ENCODE data around the gene BTBD7.

BTBD7 gene

GRCh38 chr14:93281937-93282336 is 50.9 kb downstream of the BTBD7 start:
- no peak for DNase-seq
- H3K4me1 ChIP-seq (ENCODE audit: control insufficient read depth, insufficient read depth, low read length, poor library complexity, severe bottlenecking), result no peaks in the 10 kb centered on the region
- no peak overlapping the region for H3K4me3 ChIP-seq (ENCODE audit: insufficient read depth, low read depth, low read length, poor library complexity, severe bottlenecking)
- H3K36me3 ChIP-seq (ENCODE audit: control insufficient read depth, insufficient read depth, low read length), result no peaks in the 10 kb centered on the region
- no peaks in the 10 kb centered on the region for H3K9me3 ChIP-seq (ENCODE audit: control insufficient read depth, low read length)
- no peak overlapping the region for H3K27ac ChIP-seq (ENCODE audit: insufficient read depth, low read length, poor library complexity, severe bottlenecking)
- H3K27me3 ChIP-seq (replicated peaks; ENCODE audit: control insufficient read depth, insufficient read depth, low read length, poor library complexity, severe bottlenecking), result no peaks in the 10 kb centered on the region

- Histone ChIP-seq H3K4me3 (ENCODE audit: insufficient read depth, low read depth, low read length, poor library complexity, severe bottlenecking) (no peak overlapping the region), H3K27me3 (replicated peaks; ENCODE audit: control insufficient read depth, insufficient read depth, low read length, poor library complexity, severe bottlenecking) (no peaks in the 10 kb centered on the region), H3K9me3 (ENCODE audit: control insufficient read depth, low read length) (no peaks in the 10 kb centered on the region)
These were observed 52.1 kb downstream of the BTBD7 start for GRCh38 chr14:93280743-93281142.

DNA sequence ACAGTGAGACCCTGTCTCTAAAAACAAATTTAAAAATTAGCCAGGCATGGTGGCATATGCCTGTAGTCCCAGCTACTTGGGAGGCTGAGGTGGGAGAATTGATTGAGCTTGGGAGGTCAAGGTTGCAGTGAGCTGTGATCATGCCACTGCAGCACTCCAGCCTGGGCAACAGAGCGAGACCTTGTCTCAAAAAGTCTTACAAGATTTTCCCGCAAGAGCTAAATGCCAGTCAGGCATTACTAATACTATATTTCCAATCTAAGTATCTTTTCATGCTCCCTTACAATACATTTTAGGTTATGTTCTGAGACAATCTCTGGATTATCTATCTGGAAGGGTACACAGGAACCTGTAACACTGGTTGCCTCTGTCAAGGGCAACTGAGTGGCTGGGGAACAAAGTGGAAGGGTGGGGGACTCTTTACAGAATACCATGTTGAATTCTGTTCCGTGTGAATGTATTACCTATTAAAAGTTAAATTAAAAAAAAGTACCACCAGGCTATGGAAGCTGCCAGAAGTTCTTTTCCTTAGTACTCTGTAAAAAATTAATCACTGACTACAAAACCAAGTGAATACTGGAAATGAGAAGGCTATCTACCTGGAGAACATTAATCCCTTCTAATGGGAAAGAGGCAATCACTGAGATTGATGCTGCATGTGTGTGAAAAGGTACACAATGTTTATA is 56.7 kb downstream of the BTBD7 start:
- Histone ChIP-seq H3K27me3 (replicated peaks; ENCODE audit: control insufficient read depth, insufficient read depth, low read length, poor library complexity, severe bottlenecking) (no peaks in the 10 kb centered on the region), H3K4me3 (ENCODE audit: insufficient read depth, low read depth, low read length, poor library complexity, severe bottlenecking) (no peak overlapping the region), H3K27ac (ENCODE audit: insufficient read depth, low read length, poor library complexity, severe bottlenecking) (no peak overlapping the region), H3K36me3 (ENCODE audit: control insufficient read depth, insufficient read depth, low read length) (no peaks in the 10 kb centered on the region), H3K9me3 (ENCODE audit: control insufficient read depth, low read length) (no peaks in the 10 kb centered on the region), H3K4me1 (ENCODE audit: control insufficient read depth, insufficient read depth, low read length, poor library complexity, severe bottlenecking) (no peaks in the 10 kb centered on the region)
- no peak for DNase-seq

More at GRCh38 chr14:93280743-93281142, 52.1 kb downstream of the BTBD7 start:
- no peak for DNase-seq
- no peaks in the 10 kb centered on the region for H3K36me3 ChIP-seq (ENCODE audit: control insufficient read depth, insufficient read depth, low read length)
- H3K4me1 ChIP-seq (ENCODE audit: control insufficient read depth, insufficient read depth, low read length, poor library complexity, severe bottlenecking), result no peaks in the 10 kb centered on the region
- H3K27ac ChIP-seq (ENCODE audit: insufficient read depth, low read length, poor library complexity, severe bottlenecking), result no peak overlapping the region

DNA sequence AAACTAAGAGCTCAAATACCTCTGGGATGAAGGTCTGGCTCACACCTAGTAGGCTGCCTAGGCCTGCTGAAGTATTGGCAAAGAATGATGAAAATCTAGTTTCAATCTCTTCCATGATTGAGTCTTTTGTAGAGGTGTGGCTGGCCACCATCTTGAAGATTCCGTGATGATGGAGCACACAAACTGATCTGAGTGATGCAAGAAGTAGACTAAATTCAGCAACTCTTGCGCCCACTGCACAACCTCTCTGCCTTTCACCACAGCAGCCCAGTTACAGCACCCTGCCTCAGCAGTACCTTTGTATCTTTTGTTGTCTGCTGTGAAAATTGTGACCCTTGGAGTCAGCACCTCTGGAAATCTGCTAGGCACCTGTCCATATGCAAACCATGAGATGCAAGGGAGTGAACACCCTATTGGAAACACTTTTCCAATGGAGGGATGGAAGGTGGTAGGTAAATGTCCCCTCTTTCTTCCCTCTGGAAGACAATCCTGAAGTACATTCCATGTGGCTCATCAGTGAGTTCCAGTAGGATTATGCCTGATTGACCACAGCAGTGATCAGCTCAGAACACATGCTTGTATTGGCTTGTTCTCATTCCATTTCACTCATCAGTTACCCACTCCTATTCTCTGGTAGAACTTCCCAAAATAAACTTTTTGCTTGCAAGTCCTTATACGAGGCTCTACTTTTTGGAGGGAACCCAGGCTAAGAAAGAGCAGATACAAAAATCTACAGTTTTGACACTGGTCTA is 58.6 kb downstream of the BTBD7 start:
- no peak for DNase-seq

DNA sequence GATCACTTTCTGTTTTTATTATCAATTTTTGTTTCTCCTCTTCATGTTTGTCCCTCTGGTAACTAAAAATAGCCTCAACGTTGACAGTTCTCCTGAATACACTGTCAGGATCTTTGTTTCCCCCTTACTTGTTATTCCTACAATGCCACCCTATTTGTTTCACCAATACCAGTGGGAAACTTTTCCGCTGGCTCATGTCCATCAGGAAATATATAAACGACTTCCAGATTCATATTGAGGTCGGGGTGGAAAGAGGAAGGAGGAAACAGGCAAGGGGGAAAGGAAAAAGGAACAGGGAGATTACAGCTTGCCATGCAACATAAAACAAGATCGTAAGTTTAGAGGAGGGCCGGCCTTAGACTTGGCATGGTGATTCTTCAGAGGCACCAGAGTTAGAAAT is 61.7 kb downstream of the BTBD7 start:
- no peak overlapping the region for H3K4me3 ChIP-seq (ENCODE audit: insufficient read depth, low read depth, low read length, poor library complexity, severe bottlenecking)
- H3K27ac ChIP-seq (ENCODE audit: insufficient read depth, low read length, poor library complexity, severe bottlenecking), result no peak overlapping the region

More for the DNA sequence above, 58.6 kb downstream of the BTBD7 start:
- Histone ChIP-seq H3K27ac (ENCODE audit: insufficient read depth, low read length, poor library complexity, severe bottlenecking) (no peak overlapping the region), H3K9me3 (ENCODE audit: control insufficient read depth, low read length) (no peaks in the 10 kb centered on the region), H3K4me1 (ENCODE audit: control insufficient read depth, insufficient read depth, low read length, poor library complexity, severe bottlenecking) (no peaks in the 10 kb centered on the region), H3K27me3 (replicated peaks; ENCODE audit: control insufficient read depth, insufficient read depth, low read length, poor library complexity, severe bottlenecking) (no peaks in the 10 kb centered on the region), H3K4me3 (ENCODE audit: insufficient read depth, low read depth, low read length, poor library complexity, severe bottlenecking) (no peak overlapping the region), H3K36me3 (ENCODE audit: control insufficient read depth, insufficient read depth, low read length) (no peaks in the 10 kb centered on the region)

DNA sequence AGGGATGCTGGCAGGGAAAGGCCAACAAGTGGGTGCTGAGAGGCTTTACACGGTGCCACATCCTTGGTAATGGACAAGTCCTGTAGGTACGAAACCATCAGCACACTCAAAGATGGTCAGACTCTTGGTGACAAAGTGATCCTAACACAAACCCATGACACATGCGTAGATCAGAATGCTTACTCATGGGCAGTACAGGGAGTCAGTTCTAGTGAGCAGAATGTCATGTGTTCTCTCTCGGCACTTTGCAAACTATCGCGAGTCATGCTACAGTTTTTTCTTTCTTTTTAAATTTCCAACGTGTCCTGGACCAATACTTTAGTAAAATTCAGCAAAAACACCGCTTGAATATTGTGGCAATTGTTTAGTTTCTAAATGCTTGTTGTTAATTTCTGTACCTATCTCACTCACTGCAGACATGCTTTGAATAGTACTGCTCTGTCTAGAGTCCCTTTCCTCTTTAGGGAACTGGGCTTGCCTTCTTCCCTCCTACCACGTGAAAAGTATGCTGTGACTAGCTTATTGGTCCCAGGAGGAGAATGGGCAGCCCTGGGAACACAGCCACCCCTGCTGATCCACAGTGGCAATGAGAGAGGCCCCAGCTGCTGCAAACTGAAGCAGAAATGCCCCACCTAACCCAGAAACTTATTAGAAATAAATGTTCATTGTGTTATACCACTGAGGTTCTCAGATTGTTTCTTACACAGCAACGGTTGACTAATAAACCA is 63.3 kb downstream of the BTBD7 start:
- no peaks in the 10 kb centered on the region for H3K4me1 ChIP-seq (ENCODE audit: control insufficient read depth, insufficient read depth, low read length, poor library complexity, severe bottlenecking)
- H3K36me3 ChIP-seq (ENCODE audit: control insufficient read depth, insufficient read depth, low read length), result peaks cover 3% of the 10 kb centered on the region
- H3K4me3 ChIP-seq (ENCODE audit: insufficient read depth, low read depth, low read length, poor library complexity, severe bottlenecking), result no peak overlapping the region
- H3K9me3 ChIP-seq (ENCODE audit: control insufficient read depth, low read length), result no peaks in the 10 kb centered on the region
- no peak overlapping the region for H3K27ac ChIP-seq (ENCODE audit: insufficient read depth, low read length, poor library complexity, severe bottlenecking)
- no peaks in the 10 kb centered on the region for H3K27me3 ChIP-seq (replicated peaks; ENCODE audit: control insufficient read depth, insufficient read depth, low read length, poor library complexity, severe bottlenecking)
- DNase-seq, result no peak

More for the DNA sequence above, 61.7 kb downstream of the BTBD7 start:
- Histone ChIP-seq H3K4me1 (ENCODE audit: control insufficient read depth, insufficient read depth, low read length, poor library complexity, severe bottlenecking) (no peaks in the 10 kb centered on the region), H3K36me3 (ENCODE audit: control insufficient read depth, insufficient read depth, low read length) (peaks cover under 1% of the 10 kb centered on the region), H3K9me3 (ENCODE audit: control insufficient read depth, low read length) (no peaks in the 10 kb centered on the region), H3K27me3 (replicated peaks; ENCODE audit: control insufficient read depth, insufficient read depth, low read length, poor library complexity, severe bottlenecking) (no peaks in the 10 kb centered on the region)
- no peak for DNase-seq

DNA sequence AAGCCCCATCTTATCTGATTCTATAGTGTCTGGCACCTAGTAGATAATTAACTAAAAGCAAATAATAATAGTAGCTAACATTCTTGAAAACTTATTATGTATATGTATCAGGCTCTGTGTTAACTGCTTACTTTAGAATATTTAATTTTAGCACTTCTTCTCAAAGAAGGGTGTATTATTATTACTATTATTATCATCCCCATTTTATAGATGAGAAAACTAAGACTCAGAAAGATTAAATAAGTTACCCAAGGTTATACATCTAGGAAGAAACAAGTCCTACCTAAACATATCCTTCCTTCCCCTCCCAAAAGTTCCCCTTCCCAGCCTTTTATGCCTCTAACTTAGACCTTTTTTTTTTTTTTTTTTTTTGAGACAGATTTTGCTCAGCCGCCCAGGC is 64.4 kb downstream of the BTBD7 start:
- DNase-seq, result no peak
- Histone ChIP-seq H3K4me3 (ENCODE audit: insufficient read depth, low read depth, low read length, poor library complexity, severe bottlenecking) (no peak overlapping the region), H3K27ac (ENCODE audit: insufficient read depth, low read length, poor library complexity, severe bottlenecking) (no peak overlapping the region), H3K27me3 (replicated peaks; ENCODE audit: control insufficient read depth, insufficient read depth, low read length, poor library complexity, severe bottlenecking) (no peaks in the 10 kb centered on the region), H3K36me3 (ENCODE audit: control insufficient read depth, insufficient read depth, low read length) (peaks cover 6% of the 10 kb centered on the region), H3K9me3 (ENCODE audit: control insufficient read depth, low read length) (no peaks in the 10 kb centered on the region), H3K4me1 (ENCODE audit: control insufficient read depth, insufficient read depth, low read length, poor library complexity, severe bottlenecking) (no peaks in the 10 kb centered on the region)

DNA sequence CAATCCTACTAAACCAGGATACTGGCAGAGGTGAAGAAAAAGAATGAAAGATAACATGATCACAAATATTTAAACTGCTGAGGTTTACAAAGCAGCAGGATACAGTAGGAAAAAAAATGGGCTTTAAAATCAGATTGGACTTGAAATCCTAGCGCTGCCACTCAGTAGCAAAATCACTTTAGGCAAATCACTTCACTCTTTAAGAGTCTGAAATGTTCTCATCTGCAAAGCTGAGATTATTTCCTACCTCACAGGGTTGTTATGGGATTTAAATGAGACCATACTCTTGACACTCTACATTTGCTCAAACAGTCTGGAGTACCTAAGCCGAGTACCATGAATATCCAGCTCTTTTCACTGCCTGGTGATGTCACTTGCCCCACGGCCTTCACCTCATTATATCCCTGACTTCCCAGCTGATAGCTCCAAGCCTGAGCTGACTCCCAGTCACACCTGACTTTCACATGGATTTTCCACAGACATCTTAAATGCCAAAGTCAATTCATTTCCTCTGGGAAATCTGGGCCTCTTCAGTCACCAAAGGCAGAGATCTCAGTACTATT is 65.6 kb downstream of the BTBD7 start:
- Histone ChIP-seq H3K4me1 (ENCODE audit: control insufficient read depth, insufficient read depth, low read length, poor library complexity, severe bottlenecking) (no peaks in the 10 kb centered on the region), H3K4me3 (ENCODE audit: insufficient read depth, low read depth, low read length, poor library complexity, severe bottlenecking) (no peak overlapping the region), H3K36me3 (ENCODE audit: control insufficient read depth, insufficient read depth, low read length) (peaks cover 9% of the 10 kb centered on the region), H3K9me3 (ENCODE audit: control insufficient read depth, low read length) (no peaks in the 10 kb centered on the region), H3K27ac (ENCODE audit: insufficient read depth, low read length, poor library complexity, severe bottlenecking) (no peak overlapping the region), H3K27me3 (replicated peaks; ENCODE audit: control insufficient read depth, insufficient read depth, low read length, poor library complexity, severe bottlenecking) (no peaks in the 10 kb centered on the region)
- DNase-seq, result no peak

- no peak overlapping the region for H3K4me3 ChIP-seq (ENCODE audit: insufficient read depth, low read depth, low read length, poor library complexity, severe bottlenecking)
- peaks cover 9% of the 10 kb centered on the region for H3K36me3 ChIP-seq (ENCODE audit: control insufficient read depth, insufficient read depth, low read length)
- H3K27me3 ChIP-seq (replicated peaks; ENCODE audit: control insufficient read depth, insufficient read depth, low read length, poor library complexity, severe bottlenecking), result no peaks in the 10 kb centered on the region
- DNase-seq, result no peak
- no peaks in the 10 kb centered on the region for H3K4me1 ChIP-seq (ENCODE audit: control insufficient read depth, insufficient read depth, low read length, poor library complexity, severe bottlenecking)
- no peak overlapping the region for H3K27ac ChIP-seq (ENCODE audit: insufficient read depth, low read length, poor library complexity, severe bottlenecking)
- H3K9me3 ChIP-seq (ENCODE audit: control insufficient read depth, low read length), result no peaks in the 10 kb centered on the region
These were observed 66.7 kb downstream of the BTBD7 start for GRCh38 chr14:93266127-93266526.

All from effector memory CD4-positive, alpha-beta T cell (primary cell).